ENCODE results near the gene UGT8. TPM values are rescaled to one million over a fixed set of nuclear protein-coding genes. Genes with fewer than 3 reads are reported as not detected.

Gene UGT8
- total RNA-seq, 1 experiment from 2014 or later, result 6.3 TPM

DNA sequence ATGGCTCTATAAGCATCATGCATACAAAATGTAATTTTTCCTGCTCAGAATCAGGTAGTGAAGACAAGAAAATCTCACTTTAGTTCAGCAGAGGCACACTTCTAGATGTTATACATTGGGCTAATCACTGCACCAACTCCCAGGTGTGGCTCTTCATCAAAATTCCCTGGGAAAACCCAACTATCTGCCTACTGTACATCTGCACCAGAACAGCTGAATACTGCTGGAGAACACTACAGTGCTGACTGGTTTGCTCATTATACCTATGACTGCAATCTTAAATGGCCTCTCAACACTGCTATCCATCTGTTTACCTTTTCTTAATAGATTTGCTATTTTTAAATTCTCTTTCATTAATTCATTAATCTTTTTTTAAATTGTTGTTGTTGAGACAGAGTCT is 92.0 kb downstream of the UGT8 start:
- no peak for DNase-seq (ENCODE audit: low read depth)

DNA sequence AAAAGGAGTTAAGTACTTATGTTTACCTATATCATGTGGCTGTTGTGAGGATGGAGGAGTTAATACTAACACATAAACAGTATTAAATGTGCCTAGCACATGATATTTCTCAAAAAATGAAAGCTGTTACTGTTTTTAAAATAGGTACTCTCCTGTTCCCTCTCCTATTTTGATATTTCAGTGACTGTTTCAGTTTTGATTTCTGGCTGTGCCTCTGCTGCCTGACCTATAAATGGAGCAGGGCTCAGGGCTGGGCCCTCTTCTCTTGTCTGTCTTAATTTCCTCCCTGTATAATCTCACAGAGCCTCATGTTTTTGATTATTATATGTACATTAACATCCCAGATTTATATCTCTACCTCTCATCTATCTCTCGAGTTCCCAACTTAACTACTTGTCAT is 93.3 kb downstream of the UGT8 start:
- no peak for DNase-seq (ENCODE audit: low read depth)

DNA sequence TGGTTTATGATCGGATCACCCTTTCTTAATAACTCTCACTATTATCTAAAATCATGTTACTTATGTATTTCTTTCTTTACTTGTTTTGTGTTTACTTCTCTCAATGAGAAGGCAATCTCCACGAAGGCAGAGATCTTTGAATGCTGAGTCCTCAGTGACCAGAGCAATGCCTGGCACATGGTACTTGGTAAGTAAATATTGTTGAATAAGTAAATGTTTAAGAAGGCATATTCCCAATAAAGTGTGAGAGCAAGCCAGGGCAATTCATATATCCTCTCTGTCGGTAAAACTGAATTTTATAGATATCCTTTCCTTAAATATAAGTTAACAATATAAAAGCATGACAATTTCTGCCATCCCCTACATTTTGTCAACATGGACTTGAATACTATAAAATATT is 94.4 kb downstream of the UGT8 start:
- DNase-seq (ENCODE audit: low read depth), result no peak

DNA sequence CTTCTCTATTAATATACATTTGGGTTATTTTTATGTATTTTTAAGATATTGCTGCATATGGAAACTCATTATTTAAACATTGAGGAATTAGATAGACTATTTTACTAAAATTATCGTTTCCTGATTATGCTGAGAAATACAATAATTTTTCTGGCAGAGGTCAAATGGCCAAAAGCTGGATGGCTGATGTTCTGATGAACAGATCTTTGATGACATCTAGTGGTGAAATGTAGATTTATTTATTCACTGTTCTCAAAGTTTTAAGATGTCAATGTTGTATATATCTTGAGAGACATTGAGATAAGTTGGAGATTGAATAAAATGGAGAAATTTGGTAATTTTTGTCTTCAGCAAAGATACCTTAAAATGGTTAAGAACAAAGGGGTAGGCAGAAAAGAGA is 96.2 kb downstream of the UGT8 start:
- peak; percentile 0 for DNase-seq (ENCODE audit: low read depth)

DNA sequence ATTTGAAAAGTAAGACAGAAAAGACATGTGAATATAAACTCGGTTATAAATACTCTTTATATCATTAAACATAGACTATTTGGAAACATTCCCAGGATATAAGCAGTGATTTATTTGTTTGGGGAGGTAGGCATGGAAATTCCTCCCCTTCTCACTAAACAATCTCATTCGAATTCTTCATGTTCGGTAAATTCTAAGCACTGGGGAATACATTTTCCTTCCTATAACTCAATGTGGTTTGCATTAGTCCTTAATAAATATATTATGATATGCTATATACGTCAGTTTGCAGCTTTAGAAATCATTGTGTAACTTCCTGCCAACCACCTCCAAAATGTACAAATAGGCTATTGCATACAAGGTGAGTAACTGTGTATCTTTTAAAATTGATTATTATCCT is 99.6 kb downstream of the UGT8 start:
- DNase-seq (ENCODE audit: low read depth), result no peak

DNA sequence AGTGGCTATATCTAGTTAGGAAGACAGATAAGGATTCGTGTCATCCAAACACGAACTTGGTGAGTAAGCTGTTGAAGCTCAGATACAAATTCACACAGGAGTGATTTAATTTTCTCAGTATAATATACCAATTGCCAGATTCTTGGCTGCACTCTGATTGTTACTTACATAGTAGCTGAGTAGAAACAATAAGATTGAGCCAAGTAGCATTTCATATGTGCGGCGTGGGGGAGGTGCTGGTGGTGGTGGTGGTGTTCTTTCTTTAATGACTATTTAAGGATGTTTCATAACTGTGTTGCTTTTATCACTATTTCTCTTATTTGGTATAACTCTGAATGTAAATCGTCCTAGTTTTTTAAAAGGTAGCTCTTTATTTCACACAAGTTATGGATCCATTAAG is 102.9 kb downstream of the UGT8 start:
- no peak for DNase-seq (ENCODE audit: low read depth)

DNA sequence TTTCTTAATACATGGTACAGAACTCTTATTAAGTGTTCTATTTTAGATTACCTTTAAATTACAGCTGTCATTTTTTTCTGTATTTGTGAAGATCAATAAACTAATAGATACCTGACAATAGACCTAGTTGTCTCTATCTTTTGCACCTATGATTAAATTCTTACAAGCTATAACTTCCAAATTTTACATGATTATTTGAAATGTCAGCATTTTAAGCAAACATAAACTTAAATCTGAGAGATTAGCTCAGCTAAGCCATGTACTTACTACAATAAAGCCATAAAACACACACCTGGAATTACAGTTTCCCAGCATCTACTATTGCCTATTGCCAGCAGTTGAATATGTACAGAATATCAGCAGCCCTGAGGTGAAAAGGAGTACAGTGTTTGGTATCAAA is 118.8 kb downstream of the UGT8 start:
- DNase-seq (ENCODE audit: low read depth), result no peak

DNA sequence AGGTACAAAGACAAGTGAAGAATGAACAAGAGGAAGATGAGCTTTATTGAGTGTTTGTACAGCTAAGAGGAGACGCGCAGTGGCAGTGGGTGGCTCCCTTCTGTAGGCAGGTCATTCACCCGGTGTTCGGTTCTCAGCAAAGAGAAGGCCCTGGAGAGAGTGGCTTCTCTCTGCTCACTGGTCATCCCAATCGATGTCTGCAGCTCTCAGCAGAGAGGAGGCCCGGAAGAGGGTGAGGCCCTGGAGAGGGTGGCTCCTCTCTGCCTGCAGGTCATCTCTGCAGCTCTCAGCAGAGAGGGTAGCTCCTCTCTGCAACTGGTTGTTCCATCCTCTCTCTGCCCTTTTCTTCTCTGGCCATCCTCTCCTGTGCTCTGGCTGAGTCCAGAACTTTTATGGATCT is 126.5 kb downstream of the UGT8 start:
- no peak for DNase-seq (ENCODE audit: low read depth)

DNA sequence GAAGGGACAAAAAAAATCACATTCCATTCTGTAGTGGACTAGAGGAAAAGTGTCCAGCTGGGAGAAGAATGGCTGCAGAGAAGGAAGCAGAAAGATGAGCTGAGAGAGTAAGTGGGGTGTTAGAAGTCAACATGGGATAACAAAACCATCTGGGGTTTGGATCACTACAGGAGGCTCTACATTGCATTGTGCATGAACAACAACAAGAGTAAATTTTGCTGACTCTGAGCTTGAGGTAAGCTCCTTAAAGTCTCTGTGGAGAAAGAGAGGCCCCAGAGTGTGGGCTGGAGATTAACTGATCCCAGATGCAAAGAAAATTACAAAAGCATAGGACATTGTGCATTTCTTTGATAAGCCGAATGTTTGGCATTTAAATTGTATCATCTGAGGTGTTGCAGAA is 128.9 kb downstream of the UGT8 start:
- DNase-seq (ENCODE audit: low read depth), result no peak
